HK-2 (cell line): ENCODE results near the gene SCAMP1.

ENCODE experiments used
- DNase-seq: peaks from one replicate; pipeline ENCODE4 v3.0.0-alpha.2; 2018; ENCODE audit not compliant: unreplicated experiment

The SCAMP1 gene

GRCh38 chr5:78492650-78493049 lies 132.2 kb downstream of the SCAMP1 start:
- no peak for DNase-seq

- no peak for DNase-seq
Observed at GRCh38 chr5:78495800-78496199, 135.4 kb downstream of the SCAMP1 start.

- DNase-seq = no peak
Observed at GRCh38 chr5:78496373-78496772, 136.0 kb downstream of the SCAMP1 start.

- DNase-seq = no peak
Observed at GRCh38 chr5:78497573-78498533, 137.4 kb downstream of the SCAMP1 start.

GRCh38 chr5:78499485-78499884 lies 139.1 kb downstream of the SCAMP1 start:
- DNase-seq = no peak

- DNase-seq = no peak
Observed at GRCh38 chr5:78500028-78500427, 139.6 kb downstream of the SCAMP1 start.

GRCh38 chr5:78500871-78501270 lies 140.5 kb downstream of the SCAMP1 start:
- no peak for DNase-seq

- no peak for DNase-seq
Observed at GRCh38 chr5:78501411-78502352, 141.3 kb downstream of the SCAMP1 start.

GRCh38 chr5:78503958-78504653 lies 143.7 kb downstream of the SCAMP1 start:
- no peak for DNase-seq

- no peak for DNase-seq
Observed at GRCh38 chr5:78504704-78505677, 144.6 kb downstream of the SCAMP1 start.

GRCh38 chr5:78505860-78506259 lies 145.4 kb downstream of the SCAMP1 start:
- DNase-seq = no peak

- DNase-seq = no peak
Observed at GRCh38 chr5:78506261-78507024, 146.0 kb downstream of the SCAMP1 start.

GRCh38 chr5:78507531-78507930 lies 147.1 kb downstream of the SCAMP1 start:
- DNase-seq = no peak

GRCh38 chr5:78508186-78508765 lies 147.9 kb downstream of the SCAMP1 start:
- no peak for DNase-seq

GRCh38 chr5:78509145-78509865 lies 148.9 kb downstream of the SCAMP1 start:
- DNase-seq = no peak

GRCh38 chr5:78509884-78510769 lies 149.7 kb downstream of the SCAMP1 start:
- no peak for DNase-seq

GRCh38 chr5:78511121-78511906 lies 150.9 kb downstream of the SCAMP1 start:
- DNase-seq = no peak
